DOHH2 (cell line): ENCODE data around the gene KCTD13.

Source experiments
- EZH2phosphoT487 ChIP-seq: fragments of 200-600 bp; sonication (generic); IDR thresholded peaks from 2 replicates; pipeline ENCODE4 v1.6.1; 2017; ENCODE audit warnings: borderline replicate concordance, mild to moderate bottlenecking, antibody characterized with exemption, low read length, moderate library complexity, mixed read lengths
- TF ChIP-seq, protein P1 (sequence below): fragments of 200-600 bp; sonication (generic); IDR thresholded peaks from one replicate; pipeline ENCODE4 v1.5.1; 2014; ENCODE audit warnings: antibody characterized with exemption, mild to moderate bottlenecking, low read depth, low read length; ENCODE audit not compliant: poor library complexity, severe bottlenecking

DNA sequence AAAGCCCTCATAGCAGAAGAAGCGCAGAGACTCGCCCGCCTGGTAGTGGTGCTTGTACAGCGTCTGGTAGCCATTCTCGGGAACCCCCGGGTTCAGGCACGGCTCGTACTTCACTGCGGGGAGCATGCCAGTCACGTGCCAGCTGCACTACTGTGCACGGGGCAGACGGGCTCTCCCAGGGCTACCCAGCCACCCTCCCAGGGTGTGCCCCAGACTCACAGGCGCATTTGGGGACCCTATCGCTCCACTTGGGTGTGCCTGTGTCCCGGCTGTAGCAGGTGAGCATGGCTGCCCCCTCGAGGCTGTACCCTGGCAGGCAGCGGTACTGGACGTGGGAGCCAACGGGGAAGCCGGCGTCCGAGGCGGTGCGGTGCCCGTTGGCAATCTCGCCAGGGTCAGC, 52.7 kb downstream of the KCTD13 start:
- TF ChIP-seq, protein P1, sequence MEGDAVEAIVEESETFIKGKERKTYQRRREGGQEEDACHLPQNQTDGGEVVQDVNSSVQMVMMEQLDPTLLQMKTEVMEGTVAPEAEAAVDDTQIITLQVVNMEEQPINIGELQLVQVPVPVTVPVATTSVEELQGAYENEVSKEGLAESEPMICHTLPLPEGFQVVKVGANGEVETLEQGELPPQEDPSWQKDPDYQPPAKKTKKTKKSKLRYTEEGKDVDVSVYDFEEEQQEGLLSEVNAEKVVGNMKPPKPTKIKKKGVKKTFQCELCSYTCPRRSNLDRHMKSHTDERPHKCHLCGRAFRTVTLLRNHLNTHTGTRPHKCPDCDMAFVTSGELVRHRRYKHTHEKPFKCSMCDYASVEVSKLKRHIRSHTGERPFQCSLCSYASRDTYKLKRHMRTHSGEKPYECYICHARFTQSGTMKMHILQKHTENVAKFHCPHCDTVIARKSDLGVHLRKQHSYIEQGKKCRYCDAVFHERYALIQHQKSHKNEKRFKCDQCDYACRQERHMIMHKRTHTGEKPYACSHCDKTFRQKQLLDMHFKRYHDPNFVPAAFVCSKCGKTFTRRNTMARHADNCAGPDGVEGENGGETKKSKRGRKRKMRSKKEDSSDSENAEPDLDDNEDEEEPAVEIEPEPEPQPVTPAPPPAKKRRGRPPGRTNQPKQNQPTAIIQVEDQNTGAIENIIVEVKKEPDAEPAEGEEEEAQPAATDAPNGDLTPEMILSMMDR, result no peak
- no peak for TF ChIP-seq EZH2phosphoT487
